Measurements from ENCODE around the gene CAMK1G. TPM values are rescaled to one million over a fixed set of nuclear protein-coding genes. Genes with fewer than 3 reads are reported as not detected.

Gene CAMK1G
- total and polyA plus RNA-seq, 2 donors (not counting 3 experiments of a cell fraction or from before 2014, with no cell fraction given), result not detected

DNA sequence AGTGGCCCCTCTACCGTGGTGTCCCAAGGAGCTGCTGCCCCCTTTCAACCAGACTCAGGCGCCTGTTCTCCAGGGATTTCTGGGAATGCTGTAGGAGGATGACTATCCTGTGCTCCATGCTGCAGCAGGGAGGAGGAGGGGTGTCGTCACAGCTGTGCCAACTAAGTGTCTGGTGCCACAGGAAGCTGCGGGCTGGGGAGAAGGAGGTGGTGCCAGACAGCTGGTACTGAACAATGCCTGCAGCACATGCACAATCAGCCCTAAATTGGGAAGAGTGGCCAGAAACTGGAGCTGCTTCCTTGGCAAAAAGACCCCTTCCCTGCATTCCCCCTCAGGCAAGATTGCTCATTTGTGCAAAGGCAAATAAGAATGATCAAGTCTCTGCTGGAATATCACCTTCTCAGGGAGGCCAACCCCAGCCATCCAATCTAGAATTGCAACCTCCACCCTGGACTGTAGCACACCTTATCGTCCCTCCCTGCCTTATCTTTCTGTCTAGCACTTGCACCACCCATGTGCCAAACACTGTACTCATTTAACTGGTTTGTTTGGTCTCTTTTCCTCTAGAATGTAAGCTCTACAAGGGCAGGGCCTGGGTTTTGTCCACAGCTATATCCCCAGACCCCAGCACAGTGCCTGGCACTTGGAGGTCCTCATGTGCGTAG lies 35.4 kb downstream of the CAMK1G start:
- H3K27me3 ChIP-seq (ENCODE audit: control insufficient read depth in 2 of 2, insufficient read depth in 2 of 2, low read length in 2 of 2), result no peaks in the 10 kb centered on the region
- no peak overlapping the region for H3K4me3 ChIP-seq (replicated peaks in 1 of 3; ENCODE audit: insufficient read depth in 1 of 3, low read depth in 1 of 3, low read length in 3 of 3)
- intact Hi-C loops (cut with micrococcal nuclease), result no loop called here
- H3K9ac ChIP-seq (replicated peaks; ENCODE audit: extremely low read depth, insufficient read depth, low read length), result no peak overlapping the region
- no peak overlapping the region for H2AFZ ChIP-seq (ENCODE audit: low read depth, low read length)
- no peak for FAIRE-seq
- no peaks in the 10 kb centered on the region for H3K9me1 ChIP-seq (replicated peaks; ENCODE audit: control insufficient read depth, extremely low read depth, insufficient read depth, low read length)
- H3K9me3 ChIP-seq (replicated peaks; ENCODE audit: control insufficient read depth, insufficient read depth, low read length), result no peaks in the 10 kb centered on the region
- H4K20me1 ChIP-seq (replicated peaks; ENCODE audit: control insufficient read depth, extremely low read depth, insufficient read depth, low read length), result no peaks in the 10 kb centered on the region
- no peak for DNase-seq (ENCODE audit: low read depth, low spot score)
- BruUV-seq (replicated peaks), result no TSS peak
- H3K36me3 ChIP-seq (ENCODE audit: control insufficient read depth in 2 of 2, extremely low read depth in 1 of 2, insufficient read depth in 2 of 2, low read length in 2 of 2), result no peaks in the 10 kb centered on the region
- ChIA-PET CTCF (interaction anchor here (0.8 to 1.6 kb wide), 5 partner anchors 9 to 74 kb away, joined by 3 to 6 read pairs (median 4); no protein-coding TSS in a partner anchor), POLR2A (interaction anchor here (0.5 kb wide), 1 partner anchor 224 kb away, joined by 5 read pairs; no protein-coding TSS in a partner anchor)
- TF ChIP-seq EZH2 (IDR thresholded peaks at IDR 0.05; ENCODE audit: borderline replicate concordance, low read depth, low read length, severe bottlenecking) (no peak), MYC (IDR thresholded peaks at IDR 0.05; ENCODE audit: low read depth, low read length) (no peak), POLR2AphosphoS5 (IDR thresholded peaks at IDR 0.05; ENCODE audit: insufficient read depth, low read depth, low read length) (no peak), JUN (IDR thresholded peaks at IDR 0.05; ENCODE audit: borderline replicate concordance, insufficient read depth, insufficient read length, low read depth) (no peak), GATA2 (IDR thresholded peaks at IDR 0.05; ENCODE audit: insufficient read depth, insufficient read length, low read depth, low read length) (no peak), FOS (IDR thresholded peaks at IDR 0.05; ENCODE audit: borderline replicate concordance, insufficient read depth, low read length) (no peak), POLR2A (IDR thresholded peaks at IDR 0.05; ENCODE audit: low read depth, low read length) (no peak)
- TF ChIP-seq, protein P1, sequence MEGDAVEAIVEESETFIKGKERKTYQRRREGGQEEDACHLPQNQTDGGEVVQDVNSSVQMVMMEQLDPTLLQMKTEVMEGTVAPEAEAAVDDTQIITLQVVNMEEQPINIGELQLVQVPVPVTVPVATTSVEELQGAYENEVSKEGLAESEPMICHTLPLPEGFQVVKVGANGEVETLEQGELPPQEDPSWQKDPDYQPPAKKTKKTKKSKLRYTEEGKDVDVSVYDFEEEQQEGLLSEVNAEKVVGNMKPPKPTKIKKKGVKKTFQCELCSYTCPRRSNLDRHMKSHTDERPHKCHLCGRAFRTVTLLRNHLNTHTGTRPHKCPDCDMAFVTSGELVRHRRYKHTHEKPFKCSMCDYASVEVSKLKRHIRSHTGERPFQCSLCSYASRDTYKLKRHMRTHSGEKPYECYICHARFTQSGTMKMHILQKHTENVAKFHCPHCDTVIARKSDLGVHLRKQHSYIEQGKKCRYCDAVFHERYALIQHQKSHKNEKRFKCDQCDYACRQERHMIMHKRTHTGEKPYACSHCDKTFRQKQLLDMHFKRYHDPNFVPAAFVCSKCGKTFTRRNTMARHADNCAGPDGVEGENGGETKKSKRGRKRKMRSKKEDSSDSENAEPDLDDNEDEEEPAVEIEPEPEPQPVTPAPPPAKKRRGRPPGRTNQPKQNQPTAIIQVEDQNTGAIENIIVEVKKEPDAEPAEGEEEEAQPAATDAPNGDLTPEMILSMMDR (IDR thresholded peaks at IDR 0.05; ENCODE audit: extremely low read depth in 1 of 2, insufficient read depth in 1 of 2, low read depth in 1 of 2, low read length in 2 of 2), result no peak
- TF ChIP-seq, protein P2, sequence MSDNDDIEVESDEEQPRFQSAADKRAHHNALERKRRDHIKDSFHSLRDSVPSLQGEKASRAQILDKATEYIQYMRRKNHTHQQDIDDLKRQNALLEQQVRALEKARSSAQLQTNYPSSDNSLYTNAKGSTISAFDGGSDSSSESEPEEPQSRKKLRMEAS (IDR thresholded peaks at IDR 0.05; ENCODE audit: insufficient read depth, insufficient read length), result no peak
- dilution Hi-C loops (cut with MboI; ENCODE audit: extremely low pct_ligation_motif_present, low sequenced_read_pairs), result no loop called here
- no peak overlapping the region for H3K27ac ChIP-seq (ENCODE audit: insufficient read depth, low read depth, low read length)
- no peaks in the 10 kb centered on the region for H3K79me2 ChIP-seq (ENCODE audit: control insufficient read depth, insufficient read depth, low read length)
- H3K4me2 ChIP-seq (ENCODE audit: insufficient read depth, low read length), result no peak overlapping the region
- no peaks in the 10 kb centered on the region for H3K4me1 ChIP-seq (ENCODE audit: control insufficient read depth, extremely low read depth, insufficient read depth, low read length)

Measured in endothelial cell of umbilical vein (primary cell).